Activated CD4-positive, alpha-beta T cell treated with anti-CD3 and anti-CD28 coated beads for 36 hours (primary cell): Measurements from ENCODE around the gene ITGB1. TPM values are rescaled to one million over a fixed set of nuclear protein-coding genes. Genes with fewer than 3 reads are reported as not detected.
"Not testable (repeated sequence)": the region's sequence is repeated elsewhere in the genome, so short reads cannot be mapped to it uniquely, and the experiment has no call there.

Experiments used
- ATAC-seq: fragments of 200-7000 bp; cut with Tn5 transposase; one replicate; pipeline ENCODE4 v1.10.0; 2021; ENCODE audit warnings: mild to moderate bottlenecking, moderate library complexity
- CTCF ChIA-PET: fragments of 350-600 bp; sonication (Branson Sonifier 250); formaldehyde crosslinking; loops from one replicate; lab custom pipeline; 2021; ENCODE audit warnings: antibody characterized with exemption; lab: Charles Lee
- POLR2A ChIA-PET: fragments of 350-600 bp; sonication (Branson Sonifier 250); formaldehyde crosslinking; loops from one replicate; lab custom pipeline; 2021; ENCODE audit warnings: antibody characterized with exemption, inconsistent platforms; lab: Charles Lee
- DNase-seq: peaks from one replicate; pipeline ENCODE4 v3.0.0-alpha.2; 2020
- H3K27ac Mint-ChIP-seq: one replicate; pipeline ENCODE4 v1.8.0; 2021; ENCODE audit warnings: mixed read lengths
- H3K27me3 Mint-ChIP-seq: one replicate; pipeline ENCODE4 v1.8.0; 2021; ENCODE audit warnings: mixed read lengths
- H3K36me3 Mint-ChIP-seq: one replicate; pipeline ENCODE4 v1.8.0; 2021; ENCODE audit warnings: low read depth, mixed read lengths
- H3K4me1 Mint-ChIP-seq: one replicate; pipeline ENCODE4 v1.8.0; 2021; ENCODE audit warnings: mixed read lengths
- H3K4me3 Mint-ChIP-seq: one replicate; pipeline ENCODE4 v1.8.0; 2021; ENCODE audit warnings: mild to moderate bottlenecking, moderate library complexity, mixed read lengths
- H3K9me3 Mint-ChIP-seq: one replicate; pipeline ENCODE4 v1.8.0; 2021; ENCODE audit warnings: low read depth, mixed read lengths
- intact Hi-C, 2 experiments: fragments of 100-400 bp; cut with DNase I in 1 of 2; cut with micrococcal nuclease in 1 of 2; formaldehyde crosslinking; loops; one replicate each; pipeline versions ENCODE4 v1.14.2 to v1.15.1; 2022 to 2024; cut with DNase I, micrococcal nuclease
- total RNA-seq, 2 experiments: library from RNA; stranded (reverse); gene quantifications; one replicate each; pipeline ENCODE4 v1.2.3, GENCODE V29; 2021

ITGB1 gene
- total RNA-seq, 2 experiments from 2014 or later: 57.6 to 68.9 TPM

GRCh38 chr10:32905466-32905865 lies 52.6 kb downstream of the ITGB1 start:
- Mint-ChIP-seq H3K36me3 (peaks cover 32% of the 10 kb centered on the region), H3K4me1 (peaks cover 3% of the 10 kb centered on the region), H3K27ac (no peak overlapping the region), H3K9me3 (no peaks in the 10 kb centered on the region), H3K27me3 (no peaks in the 10 kb centered on the region), H3K4me3 (no peak overlapping the region)
- intact Hi-C loops: no loop called here
- ATAC-seq (no peak), DNase-seq (no peak)
- CTCF ChIA-PET: no interaction called here
- POLR2A ChIA-PET: no interaction called here

GRCh38 chr10:32901815-32902214 lies 56.2 kb downstream of the ITGB1 start:
- POLR2A ChIA-PET: no interaction called here

GRCh38 chr10:32895200-32895968 lies 62.6 kb downstream of the ITGB1 start:
- CTCF ChIA-PET, H3K9me3 Mint-ChIP-seq, ATAC-seq, H3K27me3 Mint-ChIP-seq, H3K4me1 Mint-ChIP-seq, POLR2A ChIA-PET, intact Hi-C loops, H3K4me3 Mint-ChIP-seq, DNase-seq, H3K27ac Mint-ChIP-seq: not testable (repeated sequence)
- H3K36me3 Mint-ChIP-seq: peaks cover 28% of the 10 kb centered on the region

More at GRCh38 chr10:32901815-32902214, 56.2 kb downstream of the ITGB1 start:
- DNase-seq (no peak), ATAC-seq (no peak)
- no peaks in the 10 kb centered on the region for H3K27me3 Mint-ChIP-seq
- H3K9me3 Mint-ChIP-seq: no peaks in the 10 kb centered on the region
- no peak overlapping the region for H3K27ac Mint-ChIP-seq
- H3K36me3 Mint-ChIP-seq: peaks cover 34% of the 10 kb centered on the region
- H3K4me3 Mint-ChIP-seq: no peak overlapping the region
- CTCF ChIA-PET: no interaction called here
- peaks cover 3% of the 10 kb centered on the region for H3K4me1 Mint-ChIP-seq
- intact Hi-C loops: no loop called here

GRCh38 chr10:32893916-32894664 lies 63.9 kb downstream of the ITGB1 start:
- CTCF ChIA-PET: no interaction called here

GRCh38 chr10:32893434-32893833 lies 64.6 kb downstream of the ITGB1 start:
- Mint-ChIP-seq H3K4me3 (no peak overlapping the region), H3K27ac (no peak overlapping the region), H3K36me3 (peaks cover 24% of the 10 kb centered on the region), H3K27me3 (no peaks in the 10 kb centered on the region), H3K4me1 (peaks cover 5% of the 10 kb centered on the region), H3K9me3 (no peaks in the 10 kb centered on the region)
- POLR2A ChIA-PET: no interaction called here
- CTCF ChIA-PET: no interaction called here
- no peak for DNase-seq
- no peak for ATAC-seq
- intact Hi-C loops: no loop called here

More at GRCh38 chr10:32893916-32894664, 63.9 kb downstream of the ITGB1 start:
- peaks cover 28% of the 10 kb centered on the region for H3K36me3 Mint-ChIP-seq
- H3K4me3 Mint-ChIP-seq: no peak overlapping the region
- no peaks in the 10 kb centered on the region for H3K27me3 Mint-ChIP-seq
- intact Hi-C loops: no loop called here
- DNase-seq (no peak), ATAC-seq (no peak)
- peaks cover 5% of the 10 kb centered on the region for H3K4me1 Mint-ChIP-seq
- no peak overlapping the region for H3K27ac Mint-ChIP-seq
- POLR2A ChIA-PET: no interaction called here
- no peaks in the 10 kb centered on the region for H3K9me3 Mint-ChIP-seq

- ATAC-seq (no peak), DNase-seq (no peak)
- no peaks in the 10 kb centered on the region for H3K9me3 Mint-ChIP-seq
- H3K27ac Mint-ChIP-seq: no peak overlapping the region
- peaks cover 6% of the 10 kb centered on the region for H3K36me3 Mint-ChIP-seq
- no peak overlapping the region for H3K4me3 Mint-ChIP-seq
- no peaks in the 10 kb centered on the region for H3K27me3 Mint-ChIP-seq
- ChIA-PET POLR2A (no interaction called here), CTCF (interaction anchor here (0.6 kb wide), 1 partner anchor 666 kb away, joined by 3 read pairs; no protein-coding TSS in a partner anchor)
- intact Hi-C loops: no loop called here
- H3K4me1 Mint-ChIP-seq: peaks cover 5% of the 10 kb centered on the region
Measured at GRCh38 chr10:32891261-32891660, 66.8 kb downstream of the ITGB1 start.

GRCh38 chr10:32890444-32890843 lies 67.6 kb downstream of the ITGB1 start:
- ATAC-seq: no peak
- Mint-ChIP-seq H3K27ac (no peak overlapping the region), H3K27me3 (no peaks in the 10 kb centered on the region), H3K36me3 (peaks cover 2% of the 10 kb centered on the region), H3K4me1 (peaks cover 5% of the 10 kb centered on the region), H3K4me3 (no peak overlapping the region), H3K9me3 (no peaks in the 10 kb centered on the region)
- CTCF ChIA-PET: no interaction called here
- DNase-seq: no peak
- intact Hi-C loops: no loop called here
- POLR2A ChIA-PET: no interaction called here

- POLR2A ChIA-PET: no interaction called here
- Mint-ChIP-seq H3K4me3 (no peak overlapping the region), H3K4me1 (peaks cover 5% of the 10 kb centered on the region), H3K27ac (no peak overlapping the region), H3K9me3 (no peaks in the 10 kb centered on the region), H3K27me3 (no peaks in the 10 kb centered on the region), H3K36me3 (no peaks in the 10 kb centered on the region)
- ATAC-seq (no peak), DNase-seq (no peak)
- CTCF ChIA-PET: no interaction called here
- intact Hi-C loops: no loop called here
Measured at GRCh38 chr10:32889631-32890212, 68.3 kb downstream of the ITGB1 start.

GRCh38 chr10:32888161-32888927 lies 69.7 kb downstream of the ITGB1 start:
- POLR2A ChIA-PET: no interaction called here
- CTCF ChIA-PET: no interaction called here
- Mint-ChIP-seq H3K36me3 (no peaks in the 10 kb centered on the region), H3K27ac (no peak overlapping the region), H3K9me3 (no peaks in the 10 kb centered on the region), H3K4me3 (no peak overlapping the region), H3K27me3 (no peaks in the 10 kb centered on the region), H3K4me1 (peaks cover 5% of the 10 kb centered on the region)
- DNase-seq (no peak), ATAC-seq (no peak)
- intact Hi-C loops: no loop called here

- Mint-ChIP-seq H3K4me3 (no peak overlapping the region), H3K9me3 (no peaks in the 10 kb centered on the region), H3K36me3 (no peaks in the 10 kb centered on the region), H3K27ac (no peak overlapping the region), H3K4me1 (peaks cover 5% of the 10 kb centered on the region), H3K27me3 (no peaks in the 10 kb centered on the region)
- ATAC-seq (no peak), DNase-seq (no peak)
- POLR2A ChIA-PET: no interaction called here
- CTCF ChIA-PET: no interaction called here
- intact Hi-C loops: no loop called here
Measured at GRCh38 chr10:32887481-32887880, 70.5 kb downstream of the ITGB1 start.

GRCh38 chr10:32882076-32882475 lies 76.0 kb downstream of the ITGB1 start:
- peaks cover 7% of the 10 kb centered on the region for H3K4me1 Mint-ChIP-seq
- no peaks in the 10 kb centered on the region for H3K36me3 Mint-ChIP-seq
- DNase-seq (no peak), ATAC-seq (no peak)
- ChIA-PET CTCF (no interaction called here), POLR2A (no interaction called here)
- H3K4me3 Mint-ChIP-seq: no peak overlapping the region
- no peak overlapping the region for H3K27ac Mint-ChIP-seq
- no peaks in the 10 kb centered on the region for H3K27me3 Mint-ChIP-seq
- intact Hi-C loops: no loop called here
- no peaks in the 10 kb centered on the region for H3K9me3 Mint-ChIP-seq
